A549 (cell line): ENCODE results near the gene PRTN3. TPM values are rescaled to one million over a fixed set of nuclear protein-coding genes. Genes with fewer than 3 reads are reported as not detected.
A peak's percentile ranks its signal among the peaks of the same experiment; 100 is the strongest.

Source experiments
- ATAC-seq, 2 experiments: fragments of 200-7000 bp in 1 of 2; fragments of >200 bp in 1 of 2; cut with Nextera tagmentation in 1 of 2; cut with Tn5 transposase in 1 of 2; 3 replicates each; pipeline versions ENCODE4 v1.8.0 to v1.9.1; 2018 to 2020; ENCODE audit warnings: mild to moderate bottlenecking in 1 of 2, moderate library complexity in 1 of 2
- CTCF ChIA-PET: fragments of 300-600 bp; sonication (Branson Sonifier 250); formaldehyde crosslinking; extraction: SDS; loops from one replicate; lab custom pipeline; 2021; ENCODE audit warnings: antibody characterized with exemption, inconsistent platforms; lab: Yijun Ruan, JAX
- POLR2A ChIA-PET: fragments of 350-600 bp; formaldehyde crosslinking; extraction: SDS; loops from one replicate; lab custom pipeline; 2021; ENCODE audit warnings: antibody characterized with exemption, inconsistent platforms; lab: Yijun Ruan, JAX
- DNase-seq, 2 experiments: peaks; one replicate each; pipeline versions ENCODE4 v3.0.0 to v3.0.0-alpha.2; 2011 to 2016; ENCODE audit warnings: low read depth in 1 of 2, low spot score in 1 of 2
- FAIRE-seq: peaks from 2 replicates; lab custom pipeline; 2011; peaks lifted over from hg19 to GRCh38; lab: Jason Lieb, UNC
- H3K27ac ChIP-seq, 2 experiments: fragments of >200 bp; sonication (Bioruptor Twin); formaldehyde crosslinking; 3 replicates each; pipeline ENCODE4 v1.5.1; 2016 to 2017
- H3K4me1 ChIP-seq: fragments of >200 bp; sonication (Bioruptor Twin); formaldehyde crosslinking; 3 replicates; pipeline ENCODE4 v1.6.1; 2016
- H3K4me2 ChIP-seq: fragments of >200 bp; sonication (Bioruptor Twin); formaldehyde crosslinking; 3 replicates; pipeline ENCODE4 v1.6.1; 2016
- H3K4me3 ChIP-seq: fragments of >200 bp; sonication (Bioruptor Twin); formaldehyde crosslinking; 3 replicates; pipeline ENCODE4 v1.5.1; 2016
- H3K9me3 ChIP-seq: fragments of >200 bp; sonication (Bioruptor Twin); formaldehyde crosslinking; 3 replicates; pipeline ENCODE4 v1.6.1; 2016
- ATOH8 ChIP-seq: fragments of 250-450 bp; sonication (Bioruptor Pico); IDR thresholded peaks from 2 replicates; pipeline ENCODE4 v1.5.0; 2020; ENCODE audit warnings: low read depth, mild to moderate bottlenecking, moderate library complexity
- BCL3 ChIP-seq: fragments of >200 bp; sonication (Bioruptor Twin); formaldehyde crosslinking; IDR thresholded peaks from 3 replicates; pipeline ENCODE4 v1.6.1; 2016
- BHLHE40 ChIP-seq: IDR thresholded peaks from 2 replicates; pipeline ENCODE4 v1.6.1; 2012; ENCODE audit warnings: low read depth, low read length, inconsistent platforms
- CBX8 ChIP-seq: fragments of 200-600 bp; sonication (generic); IDR thresholded peaks from 2 replicates; pipeline ENCODE4 v1.6.1; 2016
- CHD4 ChIP-seq: fragments of 200-600 bp; sonication (generic); IDR thresholded peaks from 2 replicates; pipeline ENCODE4 v1.6.1; 2016; ENCODE audit warnings: antibody characterized with exemption, mild to moderate bottlenecking, borderline replicate concordance
- CTCF ChIP-seq: fragments of >200 bp; sonication (Bioruptor Twin); formaldehyde crosslinking; IDR thresholded peaks from 3 replicates; pipeline ENCODE4 v1.5.1; 2016
- ELK1 ChIP-seq: fragments of 150-350 bp; IDR thresholded peaks from 2 replicates; pipeline ENCODE4 v1.6.1; 2014; ENCODE audit warnings: low read depth, mild to moderate bottlenecking, low read length
- EP300 ChIP-seq, 2 experiments: fragments of >200 bp; sonication (Bioruptor Twin); formaldehyde crosslinking; IDR thresholded peaks; 2 replicates in 1 of 2; 3 replicates in 1 of 2; pipeline ENCODE4 v1.6.1; 2016 to 2017
- GATA3 ChIP-seq: IDR thresholded peaks from 2 replicates; pipeline ENCODE4 v1.6.1; 2012; ENCODE audit warnings: borderline replicate concordance
- HDAC2 ChIP-seq: fragments of 200-600 bp; sonication (generic); IDR thresholded peaks from 2 replicates; pipeline ENCODE4 v1.6.1; 2016
- HOXB13 ChIP-seq: fragments of 250-450 bp; sonication (Bioruptor Pico); IDR thresholded peaks from 2 replicates; pipeline ENCODE4 v1.5.0; 2020; ENCODE audit warnings: low read depth, mild to moderate bottlenecking, moderate library complexity
- JUN ChIP-seq, 2 experiments: fragments of >200 bp; sonication (Bioruptor Twin); formaldehyde crosslinking; IDR thresholded peaks; 2 replicates in 1 of 2; 3 replicates in 1 of 2; pipeline ENCODE4 v1.6.1; 2016 to 2017
- JUNB ChIP-seq: fragments of >200 bp; sonication (Bioruptor Twin); formaldehyde crosslinking; IDR thresholded peaks from 2 replicates; pipeline ENCODE4 v1.6.1; 2016
- KDM1A ChIP-seq: fragments of 200-600 bp; sonication (generic); IDR thresholded peaks from 2 replicates; pipeline ENCODE4 v1.6.1; 2016; ENCODE audit warnings: low read depth, mild to moderate bottlenecking
- KDM5A ChIP-seq: fragments of 200-600 bp; sonication (generic); IDR thresholded peaks from 2 replicates; pipeline ENCODE4 v1.6.1; 2016; ENCODE audit warnings: antibody characterized with exemption, mild to moderate bottlenecking
- MAFK ChIP-seq: fragments of 450-650 bp; IDR thresholded peaks from 2 replicates; pipeline ENCODE4 v1.6.1; 2014; ENCODE audit not compliant: partially characterized antibody
- MAX ChIP-seq: IDR thresholded peaks from 2 replicates; pipeline ENCODE4 v1.6.1; 2012
- MYC ChIP-seq: IDR thresholded peaks from 2 replicates; pipeline ENCODE4 v1.6.1; 2012; ENCODE audit warnings: mild to moderate bottlenecking, inconsistent platforms, low read length, improper control_type of control experiment, borderline replicate concordance
- NPAS2 ChIP-seq: fragments of 250-450 bp; sonication (Bioruptor Pico); IDR thresholded peaks from 2 replicates; pipeline ENCODE4 v1.8.0; 2022; ENCODE audit warnings: mild to moderate bottlenecking, moderate library complexity, borderline replicate concordance
- PHF8 ChIP-seq: fragments of 200-600 bp; sonication (generic); IDR thresholded peaks from 2 replicates; pipeline ENCODE4 v1.6.1; 2016; ENCODE audit warnings: low read depth, mild to moderate bottlenecking, antibody characterized with exemption, moderate library complexity, borderline replicate concordance
- ZC3H11A ChIP-seq: fragments of 450-650 bp; IDR thresholded peaks from 2 replicates; pipeline ENCODE4 v1.6.1; 2014; ENCODE audit warnings: antibody characterized with exemption, mild to moderate bottlenecking
- ZNF302 ChIP-seq: fragments of 250-450 bp; sonication (Bioruptor Pico); IDR thresholded peaks from 2 replicates; pipeline ENCODE4 v1.9.0; 2021; ENCODE audit warnings: inconsistent platforms, mild to moderate bottlenecking, moderate library complexity
- WGBS: methylation state at CpG from one replicate; pipeline ENCODE4 v1.1.6; 2017; ENCODE audit errors: missing lambda C conversion rate; 5-methylcytosine and 5-hydroxymethylcytosine counted together
- polyA plus RNA-seq, 4 experiments: library from polyadenylated mRNA; depleted of rRNA in 3 of 4; stranded (reverse); fragments of >200 nt; fragmentation: RNase III in 1 of 4; extraction: RNeasy Plus Mini Kit Qiagen cat#74134 plus additional on column Dnase treatment in 1 of 4; gene quantifications; 2 replicates in 3 of 4; 3 replicates in 1 of 4; pipeline ENCODE4 v1.2.3, GENCODE V29; 2011 to 2017

PRTN3 gene
- polyA plus RNA-seq, 2 of the 4 experiments (the other 2 are of a cell fraction), result 0.21 to 0.39 TPM

GRCh38 chr19:796692-797527, 43.9 kb upstream of the PRTN3 start, which contains the start of gene PTBP1 (continued):
- no peak for TF ChIP-seq ELK1
- TF ChIP-seq JUNB, result no peak
- peak in 1 of 2 experiments; percentile 93; a peak in 2 of 5 replicates for TF ChIP-seq JUN (IDR thresholded peaks at IDR 0.05)
- TF ChIP-seq HOXB13 (CRISPR knock-in tag), result 0 out of 2 replicates have a peak, but pooled peaks have one; percentile 46
- TF ChIP-seq BHLHE40, result no peak
- peak; percentile 75; the same call in 1 of the 2 replicates for TF ChIP-seq NPAS2 (CRISPR knock-in tag)
- no peak; the same call in 1 of the 2 replicates for TF ChIP-seq GATA3
- no peak for TF ChIP-seq ZC3H11A
- TF ChIP-seq CHD4, result no peak
- no peak for TF ChIP-seq KDM1A
- no peak for TF ChIP-seq PHF8

GRCh38 chr19:797528-798414, 43.0 kb upstream of the PRTN3 start:
- peak overlapping the region; percentile 100 for H3K27ac ChIP-seq
- peak overlapping the region; percentile 86 for H3K4me2 ChIP-seq
- DNase-seq (peak; percentile 67 to 91), FAIRE-seq (no peak), ATAC-seq (peak in 1 of 2 experiments; percentile 41; a peak in 3 of 6 replicates)
- peak overlapping the region; percentile 100 for H3K4me3 ChIP-seq
- H3K9me3 ChIP-seq, result no peaks in the 10 kb centered on the region
- ChIA-PET POLR2A (no interaction called here), CTCF (no interaction called here)
- H3K4me1 ChIP-seq, result peaks cover 42% of the 10 kb centered on the region
- TF ChIP-seq MAX, result peak; percentile 59; the same call in 1 of the 2 replicates
- no peak for TF ChIP-seq MAFK
- peak; percentile 63; the same call in 1 of the 2 replicates for TF ChIP-seq MYC
- no peak for TF ChIP-seq CBX8
- peak; percentile 58 to 75; a peak in 4 of 5 replicates for TF ChIP-seq JUN (IDR thresholded peaks at IDR 0.05)
- TF ChIP-seq HDAC2, result no peak
- no peak for TF ChIP-seq KDM5A
- TF ChIP-seq EP300 (IDR thresholded peaks at IDR 0.05), result peak in 1 of 2 experiments; percentile 12; a peak in 1 of 5 replicates
- 0 out of 3 replicates have a peak, but pooled peaks have one; percentile 9 for TF ChIP-seq BCL3
- TF ChIP-seq ATOH8 (CRISPR knock-in tag), result 0 out of 2 replicates have a peak, but pooled peaks have one; percentile 27
- TF ChIP-seq ZNF302 (CRISPR knock-in tag), result no peak
- TF ChIP-seq CTCF, result no peak
- 1% methylated on average over 19 of the region's 129 CpGs for WGBS
